Skin of body (tissue), 2 donors: ENCODE results near the gene MKI67. TPM values are rescaled to one million over a fixed set of nuclear protein-coding genes. Genes with fewer than 3 reads are reported as not detected.

ENCODE experiments used
- DNase-seq: peaks from one replicate; lab custom pipeline; 2025; lab: John Stamatoyannopoulos, UW
- total RNA-seq: library from RNA; depleted of rRNA; stranded (reverse); fragments of >200 nt; gene quantifications from one replicate; pipeline ENCODE4 v1.2.3, GENCODE V29; 2014

Gene MKI67
- total RNA-seq, 1 donor from 2014 or later, result 15.4 TPM

DNA sequence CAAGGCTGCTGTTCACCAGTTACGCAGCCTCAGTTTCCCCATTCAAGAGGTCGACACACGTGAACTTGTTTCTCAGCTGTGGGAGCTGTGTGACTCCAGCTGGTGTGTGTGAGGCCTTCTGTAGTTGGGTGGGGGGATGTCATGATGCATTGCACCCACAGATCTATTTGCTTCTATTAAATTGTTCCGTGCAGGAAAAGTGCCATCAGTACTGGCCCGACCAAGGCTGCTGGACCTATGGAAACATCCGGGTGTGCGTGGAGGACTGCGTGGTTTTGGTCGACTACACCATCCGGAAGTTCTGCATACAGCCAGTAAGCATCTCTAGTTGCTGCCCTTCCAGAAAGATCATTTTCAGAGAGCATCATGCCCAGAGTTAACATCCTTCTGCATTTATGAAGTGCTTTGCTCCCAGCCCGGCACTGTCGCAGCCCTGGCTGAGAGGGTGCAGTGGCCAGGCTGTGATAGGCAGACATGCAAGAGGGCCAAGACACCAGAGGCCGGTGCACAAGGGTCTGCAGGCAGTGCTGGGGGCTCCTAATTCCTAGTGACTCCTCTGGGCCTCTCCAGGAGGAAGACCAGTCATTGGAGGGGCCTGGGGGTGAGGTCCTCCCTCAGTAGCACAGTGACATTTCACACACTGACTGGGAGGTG, 60.2 kb downstream of the MKI67 start:
- DNase-seq, result no peak

GRCh38 chr10:128064970-128065580, 61.1 kb downstream of the MKI67 start:
- no peak for DNase-seq

GRCh38 chr10:128064108-128064969, 61.9 kb downstream of the MKI67 start:
- peak; percentile 68 for DNase-seq

DNA sequence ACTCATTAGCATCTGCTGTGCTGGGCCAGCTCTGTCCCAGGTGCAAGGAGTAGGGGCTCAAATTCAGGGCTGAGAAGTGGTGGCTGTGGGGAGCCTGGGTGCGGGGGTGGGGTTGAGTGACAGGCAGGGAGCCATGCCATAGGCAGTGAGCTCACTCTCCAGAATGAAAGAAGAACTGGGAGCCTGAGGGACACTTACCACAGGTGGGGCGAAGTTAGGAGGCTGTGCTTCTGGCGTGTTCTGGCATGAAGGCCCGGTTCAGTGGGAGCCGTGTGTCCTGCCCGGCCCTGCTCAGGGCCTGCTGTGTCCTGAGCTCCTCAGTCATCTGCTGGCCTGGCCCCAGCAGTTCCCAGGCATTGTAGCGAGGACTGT, 62.5 kb downstream of the MKI67 start:
- no peak for DNase-seq

DNA sequence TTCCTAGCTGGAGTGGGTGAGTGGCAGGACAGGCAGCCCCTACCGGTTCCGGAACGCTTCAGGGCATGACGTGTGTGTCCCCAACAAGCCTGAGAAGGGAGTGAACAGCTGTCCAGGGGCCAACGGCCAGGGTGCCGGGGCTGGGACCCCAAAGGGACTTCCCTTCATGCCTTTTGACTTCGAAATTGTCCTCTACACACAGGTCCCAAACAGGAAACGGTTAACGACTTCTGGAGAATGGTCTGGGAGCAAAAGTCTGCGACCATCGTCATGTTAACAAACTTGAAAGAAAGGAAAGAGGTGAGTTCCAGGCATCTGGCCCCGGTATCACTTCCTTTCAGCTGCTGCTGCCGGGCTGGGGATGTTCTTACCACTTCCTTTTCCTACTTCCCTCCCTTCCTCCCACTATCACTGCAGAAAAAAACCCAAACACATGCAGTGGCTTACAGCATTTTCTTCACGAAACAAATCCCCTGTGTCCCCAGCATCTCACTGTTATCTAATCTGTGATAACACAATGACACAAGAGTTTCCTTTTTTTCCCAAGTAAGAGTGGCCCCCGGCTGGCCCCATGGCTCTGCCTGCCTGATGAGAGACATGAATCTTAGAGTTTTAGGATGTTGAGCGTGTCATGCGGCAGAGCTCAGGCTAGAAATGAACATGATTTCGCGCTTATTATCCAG, 63.2 kb downstream of the MKI67 start:
- DNase-seq, result no peak

GRCh38 chr10:128062331-128062880, 63.8 kb downstream of the MKI67 start:
- DNase-seq, result no peak

DNA sequence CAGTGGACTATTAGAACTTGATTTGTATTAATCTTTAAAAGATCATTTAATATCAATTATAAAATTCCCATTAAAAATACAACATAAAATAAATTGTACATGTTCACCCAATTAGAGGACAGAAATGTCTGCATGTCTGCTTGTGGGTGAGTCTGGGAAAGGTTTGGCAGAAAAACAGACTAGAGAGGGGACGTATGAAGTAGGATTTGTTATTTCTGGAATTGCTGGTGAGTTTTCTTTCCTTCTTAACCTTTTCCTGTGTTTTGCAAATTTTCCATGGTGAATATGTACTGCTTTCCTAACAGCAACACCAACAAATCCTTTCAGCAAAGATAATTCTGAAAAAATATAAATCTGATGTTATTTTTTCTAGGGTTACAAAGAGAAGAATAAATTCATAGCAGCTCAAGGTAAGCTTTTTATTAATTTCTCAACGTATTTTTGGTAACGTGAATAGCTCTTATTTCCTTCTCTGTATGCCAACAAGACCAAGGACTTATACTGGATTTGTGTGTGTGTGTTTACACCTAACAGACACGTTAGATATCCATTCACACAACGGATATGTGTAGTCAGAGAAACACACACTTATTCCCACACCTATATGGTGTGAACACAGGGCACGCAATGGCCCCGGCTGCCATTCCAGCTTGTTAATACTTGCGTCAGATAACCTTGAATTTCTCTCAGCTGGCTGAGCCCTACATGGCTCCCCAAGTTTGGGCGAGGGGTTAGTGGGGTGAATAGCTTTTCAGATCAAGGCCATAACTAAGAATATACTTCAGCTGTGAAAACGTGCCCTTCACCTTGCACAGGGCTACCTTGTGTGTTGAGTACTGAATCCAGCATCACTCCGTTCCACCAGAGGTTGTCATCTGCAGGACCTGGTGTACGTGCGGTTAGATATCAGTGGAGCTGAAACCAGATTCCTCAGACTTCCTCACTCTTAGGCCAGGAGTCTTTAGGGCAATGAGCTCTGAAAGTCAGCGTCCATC, 64.6 kb downstream of the MKI67 start:
- DNase-seq, result no peak

- DNase-seq, result no peak
These were observed 65.6 kb downstream of the MKI67 start for GRCh38 chr10:128060341-128061250.

- no peak for DNase-seq
These were observed 66.3 kb downstream of the MKI67 start for GRCh38 chr10:128059982-128060293.

GRCh38 chr10:128059266-128059981, 66.8 kb downstream of the MKI67 start:
- DNase-seq, result no peak

- no peak for DNase-seq
These were observed 67.5 kb downstream of the MKI67 start for GRCh38 chr10:128058750-128059134.

DNA sequence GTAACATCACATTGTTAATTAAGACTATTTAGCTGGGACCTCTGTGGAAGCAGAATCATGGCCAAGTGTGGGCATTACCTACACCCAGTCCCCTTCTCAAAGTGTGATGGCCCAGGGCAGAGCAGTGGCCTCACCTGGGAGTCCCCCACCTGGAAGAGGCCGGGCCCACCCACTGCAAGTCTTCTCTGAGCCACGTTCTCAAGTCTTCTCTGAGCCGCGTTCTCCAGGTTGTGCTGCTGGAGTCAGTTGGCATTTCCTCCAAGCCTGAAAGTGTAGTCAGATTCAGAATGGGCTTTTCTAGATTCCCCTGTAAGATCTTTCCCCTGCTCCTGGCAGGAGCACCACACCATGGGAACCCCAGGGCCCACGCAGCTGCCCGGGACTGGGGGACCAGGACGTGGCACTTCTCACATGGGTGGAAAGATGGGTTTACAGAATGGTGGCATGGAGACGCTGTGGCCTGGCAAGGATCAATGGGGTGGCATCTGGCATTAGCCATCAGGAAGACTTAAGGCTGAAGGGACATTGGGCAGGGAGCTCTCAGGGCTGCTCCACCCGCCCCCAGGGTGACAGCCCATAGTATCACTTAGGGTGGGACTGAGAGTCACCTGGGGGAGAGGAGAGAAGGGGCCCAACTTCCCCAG, 68.0 kb downstream of the MKI67 start:
- no peak for DNase-seq

- DNase-seq, result no peak
These were observed 69.7 kb downstream of the MKI67 start for GRCh38 chr10:128056303-128057050.

GRCh38 chr10:128055061-128055868, 71.0 kb downstream of the MKI67 start:
- DNase-seq, result no peak

GRCh38 chr10:128054163-128054970, 71.9 kb downstream of the MKI67 start:
- DNase-seq, result no peak

GRCh38 chr10:128053356-128053755, 72.9 kb downstream of the MKI67 start:
- DNase-seq, result no peak
